Thymus (tissue), 11 donors: Measurements from ENCODE around the gene CKAP2. TPM values are rescaled to one million over a fixed set of nuclear protein-coding genes. Genes with fewer than 3 reads are reported as not detected.
"Not testable (repeated sequence)": the region's sequence is repeated elsewhere in the genome, so short reads cannot be mapped to it uniquely, and the experiment has no call there.

ENCODE experiments used
- DNase-seq, 9 donors: peaks; one replicate each; pipeline ENCODE4 v3.0.0-alpha.2; 2013; ENCODE audit warnings: low spot score in 9 of 9, low read depth in 6 of 9, missing footprints in 1 of 9
- H3K27ac ChIP-seq, 2 donors: one replicate each; pipeline ENCODE4 v1.5.1; 2013; ENCODE audit warnings: control low read depth in 1 of 2, low read depth in 1 of 2, low read length in 1 of 2, mild to moderate bottlenecking in 1 of 2, moderate library complexity in 1 of 2
- H3K27me3 ChIP-seq, 2 donors: one replicate each; pipeline ENCODE4 v1.5.1; 2013; ENCODE audit warnings: low read length in 1 of 2; ENCODE audit not compliant: control insufficient read depth in 2 of 2, insufficient read depth in 1 of 2
- H3K36me3 ChIP-seq, 2 donors: one replicate each; pipeline ENCODE4 v1.5.1; 2013; ENCODE audit warnings: low read length in 1 of 2, mild to moderate bottlenecking in 1 of 2, moderate library complexity in 1 of 2; ENCODE audit not compliant: control insufficient read depth in 2 of 2, insufficient read depth in 2 of 2
- H3K4me1 ChIP-seq, 2 donors: one replicate each; pipeline ENCODE4 v1.5.1; 2013; ENCODE audit warnings: low read length in 2 of 2; ENCODE audit not compliant: control insufficient read depth in 2 of 2, insufficient read depth in 2 of 2
- H3K4me3 ChIP-seq, 2 donors: one replicate each; pipeline ENCODE4 v1.5.1; 2013; ENCODE audit warnings: low read length in 2 of 2, control low read depth in 1 of 2, mild to moderate bottlenecking in 1 of 2
- H3K9me3 ChIP-seq, 2 donors: one replicate each; pipeline ENCODE4 v1.5.1; 2013; ENCODE audit warnings: low read length in 1 of 2, mild to moderate bottlenecking in 1 of 2; ENCODE audit not compliant: control insufficient read depth in 2 of 2, insufficient read depth in 1 of 2
- WGBS: extraction: QIAGEN DNeasy Blood & Tissue Kit; methylation state at CpG from one replicate; pipeline ENCODE4 v1.1.7; 2013; 5-methylcytosine and 5-hydroxymethylcytosine counted together
- polyA plus RNA-seq: library from polyadenylated mRNA; stranded (reverse); fragments of 200-250 nt; gene quantifications from one replicate; pipeline ENCODE4 v1.2.3, GENCODE V29; 2013
- total RNA-seq: library from RNA; stranded (reverse); fragments of 120-200 nt; gene quantifications from one replicate; pipeline ENCODE4 v1.2.4, GENCODE V29; 2013
- donor health status: healthy.

CKAP2 gene
- total and polyA plus RNA-seq, 2 donors: 13.4 to 39.5 TPM

DNA sequence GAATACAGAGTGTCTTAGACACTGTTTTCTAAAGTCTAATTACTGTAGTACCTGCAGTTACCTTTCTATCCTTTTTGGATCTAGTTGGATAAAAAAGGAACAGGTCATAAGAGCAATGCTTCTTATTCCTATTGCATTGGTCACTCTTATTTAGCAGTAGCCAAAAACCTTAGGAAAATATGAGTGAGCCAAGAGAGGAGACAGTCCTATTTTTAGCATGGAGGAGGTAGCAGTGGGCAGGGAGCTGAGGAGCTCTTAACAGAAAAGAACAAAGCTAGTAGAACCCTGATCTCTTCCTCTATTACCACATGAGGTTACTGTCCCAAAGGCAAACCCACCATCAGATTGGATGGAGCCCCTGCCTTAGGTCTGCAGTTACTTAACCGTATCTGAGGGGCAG is 50.6 kb downstream of the CKAP2 start:
- not testable (repeated sequence) for H3K36me3 ChIP-seq, H3K4me1 ChIP-seq, DNase-seq, H3K4me3 ChIP-seq, H3K27me3 ChIP-seq, H3K27ac ChIP-seq, H3K9me3 ChIP-seq
- WGBS: no CpG with 5 or more reads among the region's 1 CpG

DNA sequence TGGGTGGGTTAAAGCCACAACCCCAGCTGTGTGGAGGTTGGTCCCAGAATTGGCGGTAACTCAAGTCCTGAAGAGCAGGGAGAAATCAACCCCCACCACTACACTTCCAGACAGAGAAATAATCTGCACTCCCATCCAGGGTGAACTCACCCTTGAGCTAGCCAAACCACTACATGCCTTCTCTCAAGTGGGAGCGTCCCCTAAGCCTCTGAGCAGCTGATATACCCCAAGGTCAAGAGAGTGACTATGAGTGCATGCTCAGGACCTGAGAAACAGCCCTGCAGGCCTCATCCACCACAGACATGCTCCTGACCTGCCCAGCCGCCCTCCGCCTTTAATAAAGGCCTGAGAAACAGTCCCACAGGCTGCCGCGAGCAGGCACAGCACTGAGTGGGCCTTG is 54.3 kb downstream of the CKAP2 start:
- not testable (repeated sequence) for H3K27me3 ChIP-seq, DNase-seq, H3K36me3 ChIP-seq, H3K27ac ChIP-seq, H3K9me3 ChIP-seq, H3K4me3 ChIP-seq, H3K4me1 ChIP-seq
- 90% methylated on average over 2 of the region's 6 CpGs for WGBS

- H3K4me3 ChIP-seq, H3K27me3 ChIP-seq, H3K27ac ChIP-seq, H3K9me3 ChIP-seq, H3K4me1 ChIP-seq, H3K36me3 ChIP-seq, DNase-seq: not testable (repeated sequence)
- 100% methylated on average over 2 of the region's 3 CpGs for WGBS
Observed at GRCh38 chr13:52510221-52510797, 55.0 kb downstream of the CKAP2 start.

GRCh38 chr13:52511598-52511997 is 56.3 kb downstream of the CKAP2 start:
- H3K27ac ChIP-seq, H3K9me3 ChIP-seq, DNase-seq, H3K4me1 ChIP-seq, H3K36me3 ChIP-seq, H3K27me3 ChIP-seq, H3K4me3 ChIP-seq: not testable (repeated sequence)
- 98% methylated on average over 4 of the region's 4 CpGs for WGBS

- not testable (repeated sequence) for H3K9me3 ChIP-seq, H3K27me3 ChIP-seq, H3K27ac ChIP-seq, H3K4me1 ChIP-seq, DNase-seq, H3K36me3 ChIP-seq, H3K4me3 ChIP-seq
- WGBS: 64% methylated on average over 5 of the region's 6 CpGs
Observed at GRCh38 chr13:52513957-52514596, 58.8 kb downstream of the CKAP2 start.

- WGBS: 90% methylated on average over 2 of the region's 6 CpGs
Observed at GRCh38 chr13:52523323-52523722, 68.0 kb downstream of the CKAP2 start.

More at GRCh38 chr13:52523323-52523722, 68.0 kb downstream of the CKAP2 start:
- not testable (repeated sequence) for H3K27me3 ChIP-seq, H3K4me3 ChIP-seq, H3K4me1 ChIP-seq, H3K9me3 ChIP-seq, DNase-seq, H3K36me3 ChIP-seq, H3K27ac ChIP-seq

Other genes starting within 250 kb of the CKAP2 start
- gene THSD1, start 49.3 kb upstream of the CKAP2 start, total RNA-seq: 2.9 TPM
- 3.3 TPM for gene THSD1, start 49.3 kb upstream of the CKAP2 start, polyA plus RNA-seq
- 35.7 TPM for gene VPS36, start 4.8 kb upstream of the CKAP2 start, total RNA-seq
- gene VPS36, start 4.8 kb upstream of the CKAP2 start, polyA plus RNA-seq: 29.6 TPM
- 7.6 TPM for gene HNRNPA1L2, start 187.0 kb downstream of the CKAP2 start, total RNA-seq
- 30.7 TPM for gene HNRNPA1L2, start 187.0 kb downstream of the CKAP2 start, polyA plus RNA-seq
- 38.4 TPM for gene SUGT1, start 197.4 kb downstream of the CKAP2 start, total RNA-seq
- gene SUGT1, start 197.4 kb downstream of the CKAP2 start, polyA plus RNA-seq: 47.8 TPM